Ovary (tissue), 9 donors: Measurements from ENCODE around the gene FTL. TPM values are rescaled to one million over a fixed set of nuclear protein-coding genes. Genes with fewer than 3 reads are reported as not detected.
A peak's percentile ranks its signal among the peaks of the same experiment; 100 is the strongest.

Experiments
- DNase-seq, 5 donors: peaks; one replicate each; pipeline ENCODE4 v3.0.0-alpha.2; 2019 to 2020
- H3K27ac ChIP-seq, 2 donors: fragments of 200-600 bp; one replicate each; pipeline versions ENCODE4 v1.5.1 to v1.8.0; 2019 to 2022
- H3K27me3 ChIP-seq: fragments of 200-600 bp; one replicate; pipeline ENCODE4 v1.8.0; 2022
- H3K36me3 ChIP-seq: fragments of 200-600 bp; sonication (generic); one replicate; pipeline ENCODE4 v1.5.1; 2019
- H3K4me1 ChIP-seq: one replicate; pipeline ENCODE4 v1.8.1; 2013; ENCODE audit warnings: mild to moderate bottlenecking, moderate library complexity; ENCODE audit not compliant: insufficient read depth
- H3K4me3 ChIP-seq: fragments of 200-600 bp; sonication (generic); one replicate; pipeline ENCODE4 v1.5.1; 2017
- H3K9me3 ChIP-seq, 2 donors: fragments of 200-600 bp in 1 of 2; sonication (generic) in 1 of 2; one replicate each; pipeline versions ENCODE4 v1.5.1 to v1.8.1; 2013 to 2019; ENCODE audit warnings: mild to moderate bottlenecking in 1 of 2, moderate library complexity in 1 of 2
- EP300 ChIP-seq: sonication (generic); formaldehyde crosslinking; IDR thresholded peaks from one replicate; pipeline ENCODE4 v1.6.1; 2017; ENCODE audit warnings: antibody characterized with exemption
- POLR2A ChIP-seq: fragments of 450-650 bp; IDR thresholded peaks from one replicate; pipeline ENCODE4 v1.6.1; 2017; ENCODE audit warnings: antibody characterized with exemption, mild to moderate bottlenecking, moderate library complexity
- WGBS, 3 donors: extraction: QIAGEN DNeasy Blood & Tissue Kit in 1 of 3; methylation state at CpG; one replicate each; pipeline versions ENCODE4 v1.1.5 to v1.1.7; 2013 to 2017; 5-methylcytosine and 5-hydroxymethylcytosine counted together
- intact Hi-C, 4 donors: fragments of 100-400 bp; cut with DNase I; formaldehyde crosslinking; loops; one replicate each; pipeline versions ENCODE4 v1.11.0 to v1.15.1; 2022 to 2023
- polyA plus RNA-seq, 2 donors: library from polyadenylated mRNA; stranded (reverse); fragments of 200-250 nt in 1 of 2; fragments of 350-450 nt in 1 of 2; fragmentation: Illumina TruSeq in 1 of 2; extraction: RNeasy Lipid Tissue Mini Kit (QIAGEN cat#74804) in 1 of 2; gene quantifications; one replicate each; pipeline ENCODE4 v1.2.3, GENCODE V29; 2013 to 2014
- total RNA-seq, 7 donors: library from RNA; depleted of rRNA in 2 of 7; stranded (reverse); fragments of >200 nt in 2 of 7; fragmentation: NEBNext Ultra II Directional in 3 of 7; extraction: Animal tissue kit (Norgen Biotek cat#: 25700) in 3 of 7; gene quantifications; one replicate each; pipeline versions ENCODE4 v1.1.0 to v1.2.4, GENCODE V29; 2016 to 2023
- TF ChIP-seq, protein P1 (sequence below), 3 donors: fragments of 450-650 bp in 2 of 3; fragments of 200-600 bp in 1 of 3; IDR thresholded peaks; one replicate each; pipeline versions ENCODE4 v1.5.1 to v1.8.0; 2016 to 2022; ENCODE audit warnings: antibody characterized with exemption in 3 of 3, mild to moderate bottlenecking in 1 of 3
- donor health status: DM: no; HTN: no; CAD: no; lungs with moderate emphysema.
- donor health status: DM: no; HTN: no; CAD: no.
- donor health status: Bipolar disorder and iron deficiency.
- donor health status: DM: yes; HTN: yes; CAD: no.
- donor health status: DM: no; HTN: no; CAD: no.
- donor health status: DM: yes; HTN: yes; CAD: no.

Gene FTL
- total and polyA plus RNA-seq, 9 donors = 1,608 to 3,617 (median 2,643) TPM

DNA sequence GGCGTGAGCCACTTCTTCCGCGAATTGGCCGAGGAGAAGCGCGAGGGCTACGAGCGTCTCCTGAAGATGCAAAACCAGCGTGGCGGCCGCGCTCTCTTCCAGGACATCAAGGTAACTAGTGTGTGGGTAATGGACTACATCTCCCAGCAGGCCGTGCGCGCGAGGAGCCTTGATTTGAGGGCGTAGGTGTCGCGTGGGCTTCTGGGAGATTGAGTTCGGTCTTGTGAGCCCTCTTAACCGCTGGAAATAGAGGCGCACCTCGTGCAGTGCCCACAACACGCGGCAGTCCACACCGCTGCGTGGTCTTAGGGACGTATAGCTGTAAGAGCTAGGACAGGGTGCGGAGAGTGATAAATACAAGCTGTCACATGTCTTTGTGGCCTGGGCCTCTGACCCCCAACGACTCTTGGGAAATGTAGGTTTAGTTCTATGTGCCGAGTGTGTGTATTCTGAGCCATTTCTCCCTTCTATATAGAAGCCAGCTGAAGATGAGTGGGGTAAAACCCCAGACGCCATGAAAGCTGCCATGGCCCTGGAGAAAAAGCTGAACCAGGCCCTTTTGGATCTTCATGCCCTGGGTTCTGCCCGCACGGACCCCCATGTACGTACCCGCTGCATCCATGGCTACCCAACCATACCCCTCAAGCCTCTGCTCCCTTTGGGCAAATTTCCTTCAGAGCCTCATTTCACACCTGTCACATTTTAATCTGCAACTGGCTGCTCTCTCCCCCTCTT, 864 bp downstream of the FTL start:
- 9 to 10% (median 10%) methylated on average over 36 of the region's 36 CpGs for WGBS, 3 donors
- intact Hi-C loops = loop anchor here in 3 of 4 donors (5.0 to 10.0 kb wide), 5 partner anchors 61 to 319 kb away; partner anchors contain the start of genes CA11 (in 1 of the 3), NUCB1 (in 1 of the 3) and PPP1R15A (in 1 of the 3)
- Histone ChIP-seq H3K36me3 (no peaks in the 10 kb centered on the region), H3K4me1 (peaks cover 10% of the 10 kb centered on the region), H3K27me3 (no peaks in the 10 kb centered on the region), H3K4me3 (peak overlapping the region; percentile 98), H3K27ac (peak overlapping the region; percentile 87 to 88), H3K9me3 (no peaks in the 10 kb centered on the region)
- no peak for TF ChIP-seq EP300
- TF ChIP-seq, protein P1, sequence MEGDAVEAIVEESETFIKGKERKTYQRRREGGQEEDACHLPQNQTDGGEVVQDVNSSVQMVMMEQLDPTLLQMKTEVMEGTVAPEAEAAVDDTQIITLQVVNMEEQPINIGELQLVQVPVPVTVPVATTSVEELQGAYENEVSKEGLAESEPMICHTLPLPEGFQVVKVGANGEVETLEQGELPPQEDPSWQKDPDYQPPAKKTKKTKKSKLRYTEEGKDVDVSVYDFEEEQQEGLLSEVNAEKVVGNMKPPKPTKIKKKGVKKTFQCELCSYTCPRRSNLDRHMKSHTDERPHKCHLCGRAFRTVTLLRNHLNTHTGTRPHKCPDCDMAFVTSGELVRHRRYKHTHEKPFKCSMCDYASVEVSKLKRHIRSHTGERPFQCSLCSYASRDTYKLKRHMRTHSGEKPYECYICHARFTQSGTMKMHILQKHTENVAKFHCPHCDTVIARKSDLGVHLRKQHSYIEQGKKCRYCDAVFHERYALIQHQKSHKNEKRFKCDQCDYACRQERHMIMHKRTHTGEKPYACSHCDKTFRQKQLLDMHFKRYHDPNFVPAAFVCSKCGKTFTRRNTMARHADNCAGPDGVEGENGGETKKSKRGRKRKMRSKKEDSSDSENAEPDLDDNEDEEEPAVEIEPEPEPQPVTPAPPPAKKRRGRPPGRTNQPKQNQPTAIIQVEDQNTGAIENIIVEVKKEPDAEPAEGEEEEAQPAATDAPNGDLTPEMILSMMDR (IDR thresholded peaks at IDR 0.05) = no peak
- TF ChIP-seq POLR2A = no peak
- peak; percentile 84 to 91 (median 89) for DNase-seq

DNA sequence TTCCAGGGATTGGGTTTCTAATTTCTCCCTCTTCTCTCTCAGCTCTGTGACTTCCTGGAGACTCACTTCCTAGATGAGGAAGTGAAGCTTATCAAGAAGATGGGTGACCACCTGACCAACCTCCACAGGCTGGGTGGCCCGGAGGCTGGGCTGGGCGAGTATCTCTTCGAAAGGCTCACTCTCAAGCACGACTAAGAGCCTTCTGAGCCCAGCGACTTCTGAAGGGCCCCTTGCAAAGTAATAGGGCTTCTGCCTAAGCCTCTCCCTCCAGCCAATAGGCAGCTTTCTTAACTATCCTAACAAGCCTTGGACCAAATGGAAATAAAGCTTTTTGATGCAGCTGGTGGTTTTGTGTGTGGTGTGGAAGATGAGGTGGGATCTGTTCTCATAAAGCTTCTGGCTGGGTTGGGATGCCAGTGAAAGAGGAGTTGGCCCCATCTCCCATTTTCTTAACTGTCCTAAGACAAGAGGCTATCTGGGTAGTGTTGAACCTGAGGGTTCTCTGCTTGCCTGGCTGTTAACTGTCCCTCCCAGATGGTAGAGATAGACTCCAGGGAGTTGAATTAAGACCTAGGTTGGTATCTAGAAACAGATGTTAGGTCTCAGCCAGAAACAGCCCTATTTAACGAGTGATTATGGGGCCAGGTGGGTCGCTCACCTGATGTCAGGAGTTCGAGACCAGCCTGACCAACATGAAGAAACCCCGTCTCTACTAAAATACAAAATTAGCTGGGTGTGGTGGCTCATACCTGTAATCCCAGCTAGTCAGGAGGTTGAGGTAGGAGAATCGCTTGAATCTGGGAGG, 1.6 kb downstream of the FTL start:
- H3K36me3 ChIP-seq = no peaks in the 10 kb centered on the region
- 79 to 87% (median 84%) methylated on average over 10 of the region's 10 CpGs for WGBS, 3 donors
- peak; percentile 6 for TF ChIP-seq POLR2A
- TF ChIP-seq, protein P1 (IDR thresholded peaks at IDR 0.05) = no peak
- H3K4me1 ChIP-seq = peaks cover 10% of the 10 kb centered on the region
- no peaks in the 10 kb centered on the region for H3K27me3 ChIP-seq
- H3K9me3 ChIP-seq = no peaks in the 10 kb centered on the region
- peak overlapping the region; percentile 98 for H3K4me3 ChIP-seq
- H3K27ac ChIP-seq = peak overlapping the region in 1 of 2 donors; percentile 87
- intact Hi-C loops = loop anchor here in 3 of 4 donors (5.0 to 10.0 kb wide), 5 partner anchors 62 to 319 kb away; partner anchors contain the start of genes CA11 (in 1 of the 3), NUCB1 (in 1 of the 3) and PPP1R15A (in 1 of the 3)
- no peak for DNase-seq

DNA sequence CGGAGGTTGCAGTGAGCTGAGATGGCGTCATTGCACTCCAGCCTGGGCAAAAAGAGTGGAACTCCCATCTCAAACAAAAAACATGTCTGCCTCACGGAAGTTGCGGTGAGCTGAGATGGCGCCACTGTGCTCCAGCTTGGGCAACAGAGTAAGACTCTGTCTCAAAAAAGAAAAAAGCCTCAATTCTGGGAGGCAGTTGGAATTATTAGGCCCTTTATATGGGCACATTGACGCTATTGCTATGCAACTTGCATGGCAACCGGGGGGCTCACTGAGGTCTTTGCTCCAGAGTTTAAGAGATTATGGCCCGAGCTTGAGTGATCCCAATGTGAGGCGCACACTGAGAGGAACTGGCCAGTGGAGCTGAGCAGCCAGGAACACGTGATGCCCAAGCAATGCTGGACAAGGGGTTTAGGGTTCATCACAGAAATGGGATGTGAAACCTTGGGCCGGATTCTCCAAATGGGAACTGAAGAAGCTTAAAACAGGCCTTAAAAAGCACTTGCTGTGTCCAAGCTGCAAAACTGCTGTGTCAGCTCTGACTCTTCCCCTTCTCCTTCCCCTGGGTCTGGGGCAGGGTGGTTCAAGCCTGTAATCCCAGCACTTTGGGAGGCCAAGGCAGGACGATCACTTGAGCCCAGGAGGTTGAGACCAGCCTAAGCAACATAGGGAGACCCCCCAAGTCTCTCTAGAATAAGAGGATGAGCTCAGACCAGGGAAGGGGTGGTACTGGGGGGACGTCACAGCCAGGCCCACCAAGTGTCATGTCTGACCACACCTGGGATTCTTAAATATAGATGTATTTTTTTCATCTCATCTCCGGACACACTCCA, 2.5 kb downstream of the FTL start:
- peaks cover 10% of the 10 kb centered on the region for H3K4me1 ChIP-seq
- intact Hi-C loops = loop anchor here in 3 of 4 donors (5.0 to 10.0 kb wide), 5 partner anchors 63 to 320 kb away; partner anchors contain the start of genes CA11 (in 1 of the 3), NUCB1 (in 1 of the 3) and PPP1R15A (in 1 of the 3)
- H3K36me3 ChIP-seq = no peaks in the 10 kb centered on the region
- 71 to 76% (median 74%) methylated on average over 14 of the region's 14 CpGs for WGBS, 3 donors
- no peak overlapping the region for H3K4me3 ChIP-seq
- no peak overlapping the region for H3K27ac ChIP-seq
- H3K27me3 ChIP-seq = no peaks in the 10 kb centered on the region
- H3K9me3 ChIP-seq = no peaks in the 10 kb centered on the region
- TF ChIP-seq EP300 (no peak), POLR2A (peak; percentile 0)
- TF ChIP-seq, protein P1 (IDR thresholded peaks at IDR 0.05) = no peak
- DNase-seq = no peak
